22Rv1 (cell line): ENCODE measurements around the gene NRXN3.
"Not testable (repeated sequence)": the region's sequence is repeated elsewhere in the genome, so short reads cannot be mapped to it uniquely, and the experiment has no call there.

Source experiments
- CTCF ChIP-seq: fragments of 450-650 bp; IDR thresholded peaks from 2 replicates; pipeline ENCODE4 v1.5.1; 2017; ENCODE audit warnings: mild to moderate bottlenecking
- ZFX ChIP-seq: fragments of 450-650 bp; IDR thresholded peaks from 2 replicates; pipeline ENCODE4 v1.6.1; 2017; ENCODE audit warnings: antibody characterized with exemption, borderline replicate concordance

DNA sequence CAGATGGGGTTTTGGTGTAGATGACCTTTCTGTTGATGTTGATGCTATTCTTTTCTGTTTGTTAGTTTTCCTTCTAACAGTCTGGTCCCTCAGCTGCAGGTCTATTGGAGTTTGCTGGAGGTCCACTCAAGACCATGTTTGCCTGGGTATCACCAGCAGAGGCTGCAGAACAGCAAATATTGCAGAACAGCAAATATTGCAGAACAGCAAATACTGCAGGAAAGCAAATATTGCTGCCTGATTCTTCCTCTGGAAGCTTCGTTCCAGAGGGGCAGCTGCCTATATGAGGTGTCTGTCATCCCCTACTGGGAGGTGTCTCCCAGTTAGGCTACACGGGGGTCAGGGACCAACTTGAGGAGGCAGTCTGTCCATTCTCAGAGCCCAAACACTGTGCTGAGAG is 371.6 kb downstream of the NRXN3 start:
- not testable (repeated sequence) for TF ChIP-seq CTCF, ZFX
